Activated T-helper 2 cell treated with anti-CD3 and anti-CD28 coated beads, Interferon-gamma antibody, Interleukin-2, Interleukin-4, amounts not matched to agents 10 μg/mL and 5 μg/mL and 100 μg/mL, durations not matched to agents 14 hours and 24 hours and 36 hours (primary cell): ENCODE results near the gene LY6G6D. TPM values are rescaled to one million over a fixed set of nuclear protein-coding genes. Genes with fewer than 3 reads are reported as not detected.

Source experiments
- DNase-seq: peaks from one replicate; pipeline ENCODE4 v3.0.0; 2021; ENCODE audit warnings: low spot score
- H3K27ac Mint-ChIP-seq: one replicate; pipeline ENCODE4 v1.8.0; 2021; ENCODE audit warnings: mixed read lengths
- H3K27me3 Mint-ChIP-seq: one replicate; pipeline ENCODE4 v1.8.0; 2021; ENCODE audit warnings: low read depth, mixed read lengths
- H3K36me3 Mint-ChIP-seq: one replicate; pipeline ENCODE4 v1.8.0; 2021; ENCODE audit warnings: low read depth, mixed read lengths
- H3K4me1 Mint-ChIP-seq: one replicate; pipeline ENCODE4 v1.8.0; 2021; ENCODE audit warnings: low read depth, mixed read lengths
- H3K4me3 Mint-ChIP-seq: one replicate; pipeline ENCODE4 v1.8.0; 2021; ENCODE audit warnings: low read depth, mild to moderate bottlenecking, moderate library complexity, mixed read lengths
- H3K9me3 Mint-ChIP-seq: one replicate; pipeline ENCODE4 v1.8.0; 2021; ENCODE audit warnings: mixed read lengths
- intact Hi-C: fragments of 100-400 bp; cut with micrococcal nuclease; formaldehyde crosslinking; loops from one replicate; pipeline ENCODE4 v1.15.1; 2023
- total RNA-seq: library from RNA; stranded (reverse); gene quantifications from 2 replicates; pipeline ENCODE4 v1.2.3, GENCODE V29; 2022

LY6G6D gene
- total RNA-seq, 1 donor from 2014 or later = not detected

- H3K36me3 Mint-ChIP-seq = peaks cover 34% of the 10 kb centered on the region
- H3K4me3 Mint-ChIP-seq = peak overlapping the region; percentile 49
- intact Hi-C loops = no loop called here
These were observed 12.0 kb downstream of the LY6G6D start for GRCh38 chr6:31727034-31727716.

DNA sequence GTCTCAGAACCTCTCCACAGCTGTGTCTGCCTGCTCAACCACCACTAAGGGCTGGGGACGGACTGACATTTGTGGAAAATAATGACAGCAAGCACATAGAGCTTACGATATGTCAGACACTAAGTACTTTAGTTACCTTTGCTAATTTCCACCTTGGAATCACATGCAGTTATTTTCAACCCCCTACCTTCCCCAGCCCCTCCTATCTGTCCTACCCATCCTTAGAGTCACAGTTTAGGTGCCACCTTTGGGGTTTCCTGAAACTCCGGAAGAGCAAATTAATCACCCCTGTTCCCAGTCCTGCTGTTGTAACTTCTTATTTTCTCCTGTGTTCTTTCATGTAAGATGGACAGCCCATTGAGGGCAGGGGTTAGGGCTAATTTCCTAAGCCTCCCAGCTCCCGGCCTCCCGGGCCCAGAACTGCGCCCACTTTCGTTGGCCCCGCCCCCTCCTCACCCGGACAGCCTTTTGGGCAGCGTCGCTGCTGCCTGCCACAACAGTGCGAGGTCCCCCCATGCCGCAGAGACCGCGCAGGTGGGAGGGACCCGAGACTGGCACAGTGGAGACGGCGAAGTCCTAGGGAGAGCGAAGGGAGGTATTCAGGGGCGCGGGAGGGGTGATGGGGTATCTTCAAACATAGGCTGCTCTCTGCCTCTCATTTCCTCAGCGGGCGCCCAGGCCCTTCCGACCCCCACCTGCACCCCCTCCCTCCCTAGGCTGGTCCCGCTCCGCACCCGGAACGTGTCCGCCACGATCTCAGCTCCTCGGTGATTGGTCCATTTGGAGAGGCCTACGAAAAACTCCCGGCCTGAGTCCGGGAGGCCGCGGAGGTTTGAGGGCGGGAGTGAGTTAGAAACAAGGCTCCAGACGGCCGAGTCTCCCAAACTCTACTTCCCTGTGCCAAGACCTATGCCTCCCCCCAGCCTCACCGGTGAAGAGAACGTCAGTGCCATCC is 12.8 kb downstream of the LY6G6D start:
- no peaks in the 10 kb centered on the region for H3K27me3 Mint-ChIP-seq
- peaks cover 45% of the 10 kb centered on the region for H3K4me1 Mint-ChIP-seq
- H3K27ac Mint-ChIP-seq = peak overlapping the region; percentile 19
- no peaks in the 10 kb centered on the region for H3K9me3 Mint-ChIP-seq
- no peak for DNase-seq
- H3K36me3 Mint-ChIP-seq = peaks cover 42% of the 10 kb centered on the region
- peak overlapping the region; percentile 85 for H3K4me3 Mint-ChIP-seq
- intact Hi-C loops = no loop called here

More at GRCh38 chr6:31727034-31727716, 12.0 kb downstream of the LY6G6D start:
- Mint-ChIP-seq H3K9me3 (no peaks in the 10 kb centered on the region), H3K27ac (peak overlapping the region; percentile 19), H3K27me3 (no peaks in the 10 kb centered on the region), H3K4me1 (peaks cover 46% of the 10 kb centered on the region)
- DNase-seq = no peak

GRCh38 chr6:31728767-31729514 is 13.8 kb downstream of the LY6G6D start, which contains the start of gene DDAH2:
TSS of gene DDAH2 (minus strand) at chr6:31729299. CDS start at chr6:31729161, 138 bp downstream.
- Mint-ChIP-seq H3K27me3 (no peaks in the 10 kb centered on the region), H3K27ac (peak within 1 kb of the TSS; percentile 65)

GRCh38 chr6:31729515-31729978 is 14.4 kb downstream of the LY6G6D start:
- H3K36me3 Mint-ChIP-seq = peaks cover 58% of the 10 kb centered on the region
- peak; percentile 74 for DNase-seq
- peak overlapping the region; percentile 85 for H3K4me3 Mint-ChIP-seq
- H3K9me3 Mint-ChIP-seq = no peaks in the 10 kb centered on the region
- peaks cover 58% of the 10 kb centered on the region for H3K4me1 Mint-ChIP-seq
- intact Hi-C loops = no loop called here
- H3K27ac Mint-ChIP-seq = peak overlapping the region; percentile 65
- no peaks in the 10 kb centered on the region for H3K27me3 Mint-ChIP-seq

More at GRCh38 chr6:31728767-31729514, 13.8 kb downstream of the LY6G6D start, which contains the start of gene DDAH2:
- intact Hi-C loops = no loop called here
- H3K4me1 Mint-ChIP-seq = peaks cover 53% of the 10 kb centered on the region
- no peaks in the 10 kb centered on the region for H3K9me3 Mint-ChIP-seq
- H3K4me3 Mint-ChIP-seq = peak within 1 kb of the TSS; percentile 85
- H3K36me3 Mint-ChIP-seq = peaks cover 52% of the 10 kb centered on the region
- DNase-seq = no peak

- peak; percentile 56 for DNase-seq
These were observed 15.0 kb downstream of the LY6G6D start for GRCh38 chr6:31729979-31730630.

GRCh38 chr6:31730631-31731086 is 15.5 kb downstream of the LY6G6D start:
- Mint-ChIP-seq H3K36me3 (peaks cover 67% of the 10 kb centered on the region), H3K27ac (peak overlapping the region; percentile 6), H3K9me3 (no peaks in the 10 kb centered on the region), H3K27me3 (no peaks in the 10 kb centered on the region), H3K4me3 (peak overlapping the region; percentile 85), H3K4me1 (peaks cover 56% of the 10 kb centered on the region)
- intact Hi-C loops = loop anchor here (1.0 to 2.0 kb wide), 2 partner anchors 8 to 40 kb away; no protein-coding TSS in a partner anchor
- DNase-seq = no peak

More at GRCh38 chr6:31729979-31730630, 15.0 kb downstream of the LY6G6D start:
- Mint-ChIP-seq H3K9me3 (no peaks in the 10 kb centered on the region), H3K27ac (peak overlapping the region; percentile 6), H3K4me1 (peaks cover 58% of the 10 kb centered on the region), H3K36me3 (peaks cover 64% of the 10 kb centered on the region), H3K4me3 (peak overlapping the region; percentile 85), H3K27me3 (no peaks in the 10 kb centered on the region)
- intact Hi-C loops = loop anchor here (1.0 to 2.0 kb wide), 2 partner anchors 8 to 41 kb away; no protein-coding TSS in a partner anchor

- Mint-ChIP-seq H3K27ac (peak overlapping the region; percentile 33), H3K36me3 (peaks cover 70% of the 10 kb centered on the region), H3K27me3 (no peaks in the 10 kb centered on the region), H3K4me3 (peak overlapping the region; percentile 5), H3K4me1 (peaks cover 48% of the 10 kb centered on the region), H3K9me3 (no peaks in the 10 kb centered on the region)
- no peak for DNase-seq
- intact Hi-C loops = no loop called here
These were observed 16.9 kb downstream of the LY6G6D start for GRCh38 chr6:31732029-31732428.

- Mint-ChIP-seq H3K4me1 (peaks cover 54% of the 10 kb centered on the region), H3K9me3 (no peaks in the 10 kb centered on the region), H3K36me3 (peaks cover 66% of the 10 kb centered on the region), H3K4me3 (peak overlapping the region; percentile 93), H3K27me3 (no peaks in the 10 kb centered on the region), H3K27ac (peak overlapping the region; percentile 59)
- intact Hi-C loops = loop anchor here (1.0 kb wide), 1 partner anchor 30 kb away; the partner anchor contains the start of gene ABHD16A
- no peak for DNase-seq
These were observed 18.6 kb downstream of the LY6G6D start for GRCh38 chr6:31733734-31734133.

GRCh38 chr6:31734247-31734820 is 19.2 kb downstream of the LY6G6D start:
- Mint-ChIP-seq H3K36me3 (peaks cover 63% of the 10 kb centered on the region), H3K27me3 (no peaks in the 10 kb centered on the region), H3K4me3 (peak overlapping the region; percentile 93), H3K9me3 (no peaks in the 10 kb centered on the region), H3K4me1 (peaks cover 55% of the 10 kb centered on the region), H3K27ac (peak overlapping the region; percentile 91)
- intact Hi-C loops = loop anchor here (1.0 kb wide), 1 partner anchor 31 kb away; the partner anchor contains the start of gene ABHD16A
- DNase-seq = no peak

GRCh38 chr6:31734821-31735406 is 19.8 kb downstream of the LY6G6D start:
- DNase-seq = peak; percentile 60
- no peaks in the 10 kb centered on the region for H3K27me3 Mint-ChIP-seq
- peaks cover 56% of the 10 kb centered on the region for H3K4me1 Mint-ChIP-seq
- H3K27ac Mint-ChIP-seq = peak overlapping the region; percentile 91
- peaks cover 63% of the 10 kb centered on the region for H3K36me3 Mint-ChIP-seq
- H3K9me3 Mint-ChIP-seq = no peaks in the 10 kb centered on the region
- intact Hi-C loops = loop anchor here (1.0 kb wide), 1 partner anchor 32 kb away; the partner anchor contains the start of gene ABHD16A
- peak overlapping the region; percentile 93 for H3K4me3 Mint-ChIP-seq
